Stimulated activated CD4-positive, alpha-beta T cell treated with anti-CD3 and anti-CD28 coated beads, Interleukin-4, amount 100 ng/mL, for 4 hours (primary cell): ENCODE measurements around the gene ANTXRL.
"Not testable (repeated sequence)": the region's sequence is repeated elsewhere in the genome, so short reads cannot be mapped to it uniquely, and the experiment has no call there.

ENCODE experiments used
- DNase-seq, 2 experiments: peaks; one replicate each; pipeline ENCODE4 v3.0.0-alpha.2; 2020

The ANTXRL gene

DNA sequence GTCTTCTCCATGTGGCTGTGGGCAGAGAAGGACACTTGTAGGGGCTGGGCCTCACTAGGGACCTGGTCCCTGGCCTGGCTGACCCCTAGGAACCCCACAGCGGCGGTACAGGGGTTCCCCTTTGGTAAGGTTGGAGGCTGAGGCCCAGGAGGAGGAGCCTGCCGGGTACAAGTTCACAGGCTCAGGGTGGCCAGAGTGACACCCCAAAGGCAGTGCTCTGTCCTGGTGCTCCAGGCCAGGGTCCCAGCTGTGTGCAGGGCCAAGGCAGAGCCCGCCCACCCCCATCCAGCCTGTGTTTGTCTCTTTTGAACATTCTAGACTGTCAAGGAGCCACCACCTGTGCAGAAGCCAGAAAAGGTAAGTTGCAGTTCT is 23.3 kb downstream of the ANTXRL start:
- DNase-seq = no peak

DNA sequence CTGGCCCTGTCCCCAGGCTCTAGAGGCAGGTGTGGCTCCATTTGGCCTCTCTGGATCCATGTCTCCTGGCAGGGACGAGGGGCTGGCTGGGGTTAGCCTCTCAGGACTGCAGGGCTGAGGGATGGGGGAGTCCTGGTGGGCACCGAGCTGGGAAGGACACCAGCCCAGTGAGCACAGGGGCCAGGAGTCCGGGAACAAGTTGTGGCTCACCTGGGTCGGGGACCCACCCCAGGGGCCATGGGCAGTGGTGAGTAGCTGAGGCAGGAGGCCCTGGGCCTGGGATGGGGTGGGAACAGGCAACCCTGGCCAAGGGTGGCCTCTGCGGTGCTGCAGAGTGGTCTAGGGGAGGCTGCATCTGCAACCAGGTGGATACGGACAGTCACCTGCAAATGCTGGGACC is 24.1 kb downstream of the ANTXRL start:
- no peak for DNase-seq

DNA sequence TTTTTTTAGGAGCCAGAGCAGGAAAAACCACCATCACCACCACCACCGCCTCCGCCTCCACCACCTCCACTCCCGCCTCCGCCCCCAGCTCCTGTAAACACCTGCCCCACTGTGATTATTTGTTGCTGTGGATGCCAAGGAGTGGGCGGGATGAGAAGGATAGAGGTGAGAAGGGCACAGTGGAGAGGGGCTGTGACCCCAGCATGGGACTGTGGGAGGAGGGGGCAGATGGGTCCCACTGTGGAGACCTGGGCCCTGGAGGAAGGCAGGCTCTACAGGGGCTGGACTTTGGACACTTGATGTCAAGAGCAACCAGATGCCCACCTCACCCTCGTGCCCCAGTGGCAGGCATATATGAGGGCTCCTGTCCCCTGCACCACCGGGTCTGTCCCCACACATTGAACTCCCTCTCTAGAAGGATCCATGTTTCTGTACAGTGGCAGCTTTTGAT is 24.7 kb downstream of the ANTXRL start:
- DNase-seq = no peak

DNA sequence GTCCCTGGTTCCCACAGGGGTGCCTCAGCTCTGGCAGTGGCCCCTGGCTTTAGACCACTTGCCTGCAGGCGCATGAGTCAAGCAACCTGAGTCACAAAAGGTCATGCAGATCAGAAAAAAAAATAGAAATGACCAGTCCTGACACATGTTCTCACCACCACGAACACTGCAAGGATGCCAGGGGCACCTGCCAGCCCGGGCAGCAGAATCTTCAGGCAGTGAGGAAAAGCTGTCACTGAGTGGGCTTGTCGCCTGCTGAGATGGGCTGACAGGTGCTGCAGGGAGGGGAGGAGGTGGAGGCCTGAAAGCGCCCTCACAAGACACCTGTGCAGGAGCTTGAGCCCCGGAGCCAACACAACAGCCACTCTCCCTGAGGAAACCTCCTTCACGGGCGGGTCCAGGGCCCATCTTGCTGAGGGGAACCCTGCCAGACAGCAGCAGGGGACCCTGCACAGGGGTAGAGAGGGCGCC is 25.2 kb downstream of the ANTXRL start:
- not testable (repeated sequence) for DNase-seq

DNA sequence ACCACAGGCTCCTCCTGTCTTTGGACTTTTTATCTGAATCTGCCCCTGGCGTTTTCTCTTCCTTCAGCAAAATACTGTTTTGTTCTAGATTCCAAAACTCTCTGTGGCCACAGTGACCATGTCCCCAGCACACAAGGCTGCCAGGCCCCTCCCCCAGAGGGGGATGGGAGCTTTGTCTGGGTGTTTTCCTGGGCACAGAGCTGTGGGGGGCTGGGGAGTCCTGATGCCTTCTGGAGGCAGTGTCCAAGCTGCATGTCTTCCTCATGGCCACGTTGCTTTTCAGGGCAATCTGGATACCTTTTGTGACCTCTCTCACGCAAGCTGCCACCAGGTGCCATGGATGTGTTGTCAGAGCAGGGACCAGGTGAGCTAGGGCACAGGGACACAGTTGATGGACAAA is 26.2 kb downstream of the ANTXRL start:
- no peak for DNase-seq

DNA sequence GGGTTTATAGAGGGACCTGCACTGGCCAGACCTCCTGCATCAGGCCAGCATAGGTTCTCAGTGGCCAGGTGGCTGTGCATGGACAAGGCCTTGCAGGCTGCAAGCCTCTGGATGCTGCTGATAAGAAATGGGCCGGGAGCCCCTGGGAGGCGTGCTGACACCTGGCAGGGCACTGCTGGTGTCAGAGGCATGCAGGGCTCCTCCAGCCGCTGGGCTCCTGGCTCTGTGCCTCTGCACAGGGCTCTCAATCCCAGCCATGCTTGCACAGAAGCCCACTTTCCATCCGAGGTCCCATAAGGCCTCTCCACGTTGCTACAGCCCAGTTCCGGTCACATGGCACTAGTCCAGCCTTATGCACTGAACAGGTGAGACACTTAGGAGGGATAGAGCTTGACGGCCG is 27.3 kb downstream of the ANTXRL start:
- DNase-seq = no peak

DNA sequence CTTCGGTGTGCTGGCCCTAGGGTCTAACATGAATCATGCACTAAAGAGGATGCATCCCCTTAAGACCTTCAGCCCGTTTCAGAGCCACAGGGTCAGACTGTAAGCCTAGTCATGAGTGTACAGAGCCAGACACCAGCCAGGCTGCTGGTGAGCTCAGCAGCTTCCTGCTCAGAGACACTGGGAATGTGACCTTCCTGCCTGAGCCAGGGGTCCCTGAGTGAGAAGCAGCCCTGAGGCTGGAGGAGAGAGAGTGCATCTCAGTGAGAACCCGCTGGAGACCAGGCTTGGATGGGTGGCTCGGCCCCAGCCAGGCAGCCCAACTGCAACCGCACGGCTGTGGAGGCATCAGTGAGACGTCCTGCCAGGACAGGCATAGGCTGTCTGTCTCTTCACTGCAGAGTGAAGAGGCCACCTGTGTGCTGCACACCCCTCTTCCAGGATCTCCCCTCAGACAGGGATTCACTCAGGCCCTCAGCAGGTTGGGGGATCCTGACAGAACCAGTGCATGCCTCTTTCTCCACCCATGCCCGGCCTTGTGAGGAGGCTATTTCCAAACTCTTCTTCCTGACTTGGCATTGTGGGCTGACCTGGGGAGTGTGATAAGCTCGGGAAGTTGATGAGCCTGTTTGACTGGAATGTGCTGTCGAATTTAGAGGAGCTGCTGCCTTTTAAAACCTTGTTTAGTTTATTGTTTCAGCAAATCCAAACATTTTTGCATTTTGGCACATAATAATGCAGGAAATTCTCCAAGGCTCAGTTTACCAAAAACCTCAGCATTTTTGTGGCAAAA is 28.5 kb downstream of the ANTXRL start:
- not testable (repeated sequence) for DNase-seq

DNA sequence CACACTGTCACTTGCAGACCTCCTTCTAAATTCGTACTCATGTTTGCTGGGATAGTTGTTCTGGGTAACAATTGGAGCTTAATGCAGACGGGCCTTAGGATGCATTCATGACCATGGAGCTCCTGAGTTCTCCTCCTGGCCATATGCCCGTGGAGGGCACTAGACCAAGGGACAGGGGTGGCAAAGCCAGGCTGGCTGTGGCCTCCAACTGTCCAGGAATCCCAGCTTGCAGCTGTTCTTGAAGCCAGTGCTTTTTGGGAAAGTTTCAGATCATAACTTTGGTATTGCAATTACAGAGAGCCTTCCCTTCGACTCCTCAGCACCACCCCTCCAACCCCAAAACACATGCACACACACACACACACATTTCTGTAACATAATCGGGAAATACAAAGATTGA is 30.6 kb downstream of the ANTXRL start:
- DNase-seq = no peak

DNA sequence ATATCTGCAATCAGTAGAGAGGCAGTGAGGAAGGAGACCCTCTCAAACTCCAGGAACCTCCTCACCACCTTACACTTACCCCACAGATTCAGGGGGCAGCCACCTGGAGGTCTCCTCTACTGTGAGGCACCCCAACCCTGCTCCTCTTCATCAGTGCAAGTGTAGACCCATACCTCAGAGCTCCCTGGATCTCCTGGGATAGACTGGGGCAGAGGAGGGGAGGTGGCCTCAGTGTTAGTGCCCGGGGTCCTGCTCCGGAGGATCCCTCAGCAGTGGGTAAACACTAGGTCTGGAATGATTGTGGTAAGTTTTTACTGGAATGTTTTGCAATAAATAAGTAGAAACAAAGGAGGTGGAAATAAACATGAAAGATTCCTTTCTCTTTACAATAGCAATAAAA is 31.1 kb downstream of the ANTXRL start:
- no peak for DNase-seq

DNA sequence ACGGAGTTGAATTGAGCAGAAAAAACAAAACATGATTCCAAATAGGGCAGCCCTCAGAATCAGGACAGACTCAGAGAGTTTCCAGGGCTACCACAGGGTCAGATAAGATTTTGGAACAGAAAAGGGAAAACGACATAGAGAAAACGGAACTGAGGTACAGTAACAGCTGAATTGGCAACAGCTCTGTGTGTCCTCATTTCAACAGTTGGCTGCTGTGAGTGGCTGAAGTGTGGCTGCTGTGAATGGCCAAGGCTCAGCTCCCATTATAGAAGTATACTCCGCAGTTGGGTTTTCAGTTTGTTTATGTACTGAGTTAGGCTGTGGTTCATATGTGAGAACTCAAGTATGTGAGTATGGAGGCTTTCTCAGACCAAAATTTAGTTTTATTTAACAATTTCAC is 32.0 kb downstream of the ANTXRL start:
- no peak for DNase-seq

DNA sequence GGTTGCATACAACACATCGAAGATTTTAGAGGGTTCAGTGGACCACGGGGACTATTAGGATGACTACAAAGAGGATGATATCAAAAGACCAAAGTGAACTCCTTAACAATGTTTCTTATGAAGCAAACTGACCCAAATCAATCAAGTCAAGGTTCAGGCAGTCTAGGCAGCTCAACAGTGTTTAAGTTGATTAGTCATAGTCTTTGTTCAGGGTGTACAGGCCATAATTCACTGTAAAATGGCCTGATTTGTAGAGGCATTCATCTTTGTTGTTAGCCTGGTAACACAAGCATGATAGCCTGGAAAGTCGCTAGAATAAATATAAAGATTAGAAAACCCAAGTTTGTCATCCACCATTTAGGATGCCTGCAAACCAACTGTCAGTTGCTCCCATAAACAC is 32.6 kb downstream of the ANTXRL start:
- DNase-seq = no peak

DNA sequence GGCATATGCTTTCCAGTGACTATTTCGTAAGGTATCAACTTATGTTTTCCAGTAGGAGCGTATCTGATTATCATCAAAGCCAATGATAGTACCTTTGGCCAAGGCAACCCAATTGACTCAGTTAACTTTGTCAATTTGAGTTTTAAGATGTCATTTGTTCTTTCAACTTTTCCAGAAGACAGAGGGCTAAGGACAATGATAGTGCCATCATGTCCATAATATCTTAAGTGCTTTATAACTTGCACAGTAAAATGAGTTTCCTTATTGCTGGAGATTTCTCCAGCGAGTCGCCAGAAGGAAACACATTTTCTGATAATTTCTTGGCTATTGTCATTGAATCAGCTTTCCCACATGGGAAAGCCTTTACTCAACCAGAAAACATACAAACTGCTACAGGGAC is 35.0 kb downstream of the ANTXRL start:
- DNase-seq = no peak

DNA sequence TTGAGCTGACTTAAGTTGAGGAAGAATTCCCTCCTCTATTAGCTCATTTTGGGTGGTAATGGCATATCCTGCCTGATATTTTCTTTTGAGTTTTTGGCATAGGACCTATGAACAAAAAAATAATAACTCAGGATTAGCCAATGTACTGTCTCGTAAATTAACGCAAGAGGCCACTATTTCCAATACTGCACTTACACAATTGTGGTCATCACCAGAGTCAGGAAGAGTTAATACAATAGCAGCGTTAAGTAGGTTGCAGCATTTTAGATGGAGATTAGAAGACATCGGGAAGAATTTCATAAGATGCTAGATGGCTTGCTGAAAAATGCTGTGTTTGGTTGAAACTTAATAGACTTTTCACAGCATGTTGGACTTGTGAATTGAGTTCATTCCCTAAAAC is 36.4 kb downstream of the ANTXRL start:
- DNase-seq = no peak

DNA sequence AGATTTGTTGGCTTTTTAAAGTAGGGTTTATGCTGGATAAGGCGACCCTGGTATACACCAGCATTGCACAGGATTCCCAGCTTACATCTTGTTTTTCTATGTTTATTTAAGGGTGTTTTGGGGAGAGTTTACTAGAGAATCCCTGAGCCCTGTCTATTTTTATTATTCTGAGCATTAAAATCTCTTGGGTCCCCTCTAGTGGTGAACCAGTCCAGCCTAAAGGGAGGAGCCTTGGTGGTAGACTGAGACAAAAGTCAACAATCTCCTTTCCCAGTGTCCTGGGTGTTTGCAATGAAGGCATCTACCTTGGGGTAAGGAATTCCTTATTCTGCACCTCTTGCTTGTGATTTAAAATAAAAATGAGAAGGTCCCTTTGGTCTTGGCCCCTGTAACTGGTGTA is 38.2 kb downstream of the ANTXRL start:
- no peak for DNase-seq

DNA sequence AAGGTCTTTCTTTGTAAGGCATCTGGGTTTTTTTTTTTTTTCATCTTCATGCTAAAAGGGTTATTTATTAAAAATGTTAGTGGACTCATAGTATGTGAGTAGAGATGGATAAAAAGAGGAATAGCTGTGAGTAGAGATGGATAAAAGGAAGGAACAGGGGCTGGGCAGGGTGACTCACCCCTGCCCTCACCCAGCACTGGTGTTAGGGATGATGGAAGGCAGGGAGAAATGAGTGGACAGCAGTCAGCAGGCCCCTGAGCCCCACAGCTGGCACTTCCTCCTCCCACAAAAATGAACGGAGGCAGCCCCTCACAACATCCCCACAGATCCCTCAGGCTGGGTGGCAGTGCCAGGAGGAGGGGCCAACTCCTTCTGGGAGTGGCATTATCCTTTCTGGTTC is 39.3 kb downstream of the ANTXRL start:
- no peak for DNase-seq

DNA sequence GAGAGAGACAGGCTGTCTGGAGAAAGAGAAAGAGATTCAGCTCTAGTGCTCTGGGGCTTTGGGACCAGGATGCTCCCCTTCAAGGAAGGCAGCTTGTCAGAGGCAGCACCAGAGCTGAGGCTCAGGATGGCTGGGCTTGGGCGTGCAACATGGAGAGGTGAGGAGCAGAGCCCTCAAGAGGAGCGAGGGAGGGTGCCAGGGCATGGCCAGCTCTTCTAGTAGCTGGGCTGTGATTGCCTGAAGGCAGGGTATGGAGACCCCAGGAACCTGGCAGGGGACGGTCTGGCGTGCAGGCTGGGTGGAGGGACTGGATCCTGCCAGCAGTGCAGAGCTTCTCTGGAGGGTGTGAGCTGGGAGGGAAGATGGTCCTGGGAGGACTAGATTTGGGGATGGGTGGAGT is 40.2 kb downstream of the ANTXRL start:
- DNase-seq = no peak

DNA sequence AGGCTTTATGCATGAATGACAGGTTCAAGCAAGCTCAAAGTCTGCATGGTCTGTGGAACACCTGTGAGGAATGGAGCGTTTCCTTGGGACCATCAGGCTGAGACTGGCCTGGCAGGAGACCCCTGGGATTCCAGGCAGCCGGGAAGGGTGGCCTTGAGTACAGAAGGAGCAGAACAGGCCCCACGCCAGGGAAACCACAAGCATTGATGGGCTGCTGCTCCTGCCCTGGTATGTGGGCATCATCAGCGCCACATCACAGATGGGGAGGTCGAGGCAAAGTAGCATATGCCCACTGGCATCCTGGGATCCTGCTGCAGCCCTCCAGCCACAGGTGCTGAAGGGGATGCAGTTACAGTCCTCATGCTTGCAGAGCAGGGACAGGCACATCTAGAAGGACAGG is 40.9 kb downstream of the ANTXRL start:
- DNase-seq = no peak

DNA sequence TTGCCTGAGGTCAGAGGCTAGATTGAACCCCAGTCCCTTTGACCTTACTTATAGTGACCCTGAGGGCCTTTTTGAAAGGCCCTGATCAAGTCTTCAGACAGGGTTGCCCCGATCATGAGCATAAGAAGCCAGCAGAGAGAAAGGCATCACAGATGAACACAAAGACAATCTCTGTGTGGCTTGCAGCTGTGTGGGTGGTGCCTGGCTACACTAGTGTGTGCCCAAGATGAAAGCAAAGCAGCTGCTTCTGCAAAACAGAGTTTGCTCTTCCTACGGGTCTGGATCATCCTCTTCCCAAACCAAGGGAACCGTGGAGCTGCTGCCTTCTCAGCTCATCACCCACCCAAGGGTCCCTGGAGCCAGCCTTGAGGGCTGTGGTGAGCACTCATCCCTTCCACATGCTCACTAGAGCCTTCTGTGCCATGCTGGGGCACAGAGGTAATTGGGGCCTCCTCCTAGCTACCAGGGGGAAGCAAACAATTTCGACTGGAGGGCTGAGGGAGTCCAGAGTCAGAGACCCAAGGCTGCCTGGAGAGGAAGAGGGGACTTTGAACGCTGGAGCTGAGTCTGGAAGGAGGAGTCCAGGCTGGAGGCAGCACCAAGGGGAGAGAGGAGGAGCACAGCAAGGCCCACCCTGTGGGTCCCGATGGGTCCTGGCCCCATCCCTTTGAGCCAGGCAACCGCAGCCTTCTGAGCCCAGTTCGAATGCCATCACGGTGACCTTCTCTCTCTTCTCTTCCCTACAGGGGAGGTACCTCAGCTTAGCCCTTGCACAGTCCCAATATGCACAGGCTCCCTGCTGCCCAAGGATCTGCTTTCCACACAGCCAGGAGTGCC is 42.3 kb downstream of the ANTXRL start:
- DNase-seq = no peak

DNA sequence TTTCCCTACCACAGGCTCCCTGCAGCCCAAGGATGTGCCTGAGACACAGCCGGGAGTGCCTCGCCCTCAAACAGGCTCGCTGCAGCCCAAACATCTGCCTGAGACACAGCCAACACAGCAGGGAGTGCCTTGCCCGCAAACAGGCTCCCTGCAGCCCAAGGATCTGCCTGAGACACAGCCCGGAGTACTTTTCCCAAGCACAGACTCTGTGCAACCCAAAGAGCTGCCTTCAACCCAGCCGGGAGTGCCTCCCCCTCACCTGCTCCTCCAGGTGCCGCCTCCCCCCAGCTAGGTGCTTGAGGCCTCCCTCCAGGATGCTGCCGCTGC is 42.9 kb downstream of the ANTXRL start:
- no peak for DNase-seq

DNA sequence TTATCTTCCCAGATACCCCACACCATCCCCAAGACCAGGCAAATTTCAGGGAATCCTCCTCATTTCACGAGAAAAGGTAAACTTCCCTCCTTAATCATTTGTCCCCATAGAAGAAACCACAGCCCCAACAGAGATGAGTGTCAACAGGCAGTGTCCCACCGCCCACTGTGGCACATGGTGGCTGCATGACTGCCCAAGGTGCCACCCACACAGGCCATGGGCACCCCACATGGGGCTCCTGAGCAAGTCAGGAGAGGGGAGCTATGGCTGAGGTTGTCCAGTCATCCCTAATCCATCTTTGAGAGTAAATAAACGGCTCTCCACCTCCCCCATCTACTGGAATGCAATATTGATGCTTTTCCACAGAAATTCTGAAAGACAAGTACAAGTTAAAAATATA is 44.1 kb downstream of the ANTXRL start:
- no peak for DNase-seq

DNA sequence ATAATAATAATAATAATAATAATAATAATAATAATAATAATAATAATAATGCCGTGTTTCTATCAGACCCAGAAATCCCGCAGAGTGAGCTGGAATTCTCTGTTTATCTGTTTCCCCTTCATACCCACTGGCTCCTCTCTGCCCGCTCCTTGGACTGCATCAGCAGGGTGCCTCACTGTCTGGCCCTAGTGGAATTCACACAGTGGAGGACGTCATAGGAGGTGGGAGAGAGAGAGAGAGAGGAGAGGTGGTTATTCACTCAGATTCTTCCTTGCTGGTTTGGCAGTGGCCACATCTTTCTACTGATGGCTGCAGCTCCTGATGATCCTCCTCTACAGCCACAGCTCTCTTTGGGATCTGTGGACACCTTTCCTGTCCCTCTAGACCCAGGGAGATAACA is 78.7 kb downstream of the ANTXRL start:
- DNase-seq = not testable (repeated sequence)

DNA sequence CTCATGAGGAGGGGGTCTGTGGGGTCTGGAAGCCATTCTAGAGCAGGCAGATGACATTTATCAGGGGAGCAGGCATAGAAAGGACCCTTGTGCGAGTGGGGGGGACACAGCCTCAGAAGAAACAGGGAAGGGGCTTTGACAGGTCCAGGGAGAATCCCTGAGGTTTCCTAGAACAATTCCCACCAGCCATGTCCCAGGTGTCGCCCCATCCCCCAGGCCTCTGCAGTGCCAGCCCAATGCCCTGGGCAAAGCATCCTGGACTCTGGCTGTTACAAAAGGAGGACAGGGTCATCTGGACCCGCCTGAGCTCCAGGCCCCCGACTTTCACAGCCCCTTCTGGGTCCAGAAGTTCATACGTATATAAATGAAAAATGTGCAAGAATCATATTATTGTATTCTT is 80.4 kb downstream of the ANTXRL start:
- DNase-seq = not testable (repeated sequence)

DNA sequence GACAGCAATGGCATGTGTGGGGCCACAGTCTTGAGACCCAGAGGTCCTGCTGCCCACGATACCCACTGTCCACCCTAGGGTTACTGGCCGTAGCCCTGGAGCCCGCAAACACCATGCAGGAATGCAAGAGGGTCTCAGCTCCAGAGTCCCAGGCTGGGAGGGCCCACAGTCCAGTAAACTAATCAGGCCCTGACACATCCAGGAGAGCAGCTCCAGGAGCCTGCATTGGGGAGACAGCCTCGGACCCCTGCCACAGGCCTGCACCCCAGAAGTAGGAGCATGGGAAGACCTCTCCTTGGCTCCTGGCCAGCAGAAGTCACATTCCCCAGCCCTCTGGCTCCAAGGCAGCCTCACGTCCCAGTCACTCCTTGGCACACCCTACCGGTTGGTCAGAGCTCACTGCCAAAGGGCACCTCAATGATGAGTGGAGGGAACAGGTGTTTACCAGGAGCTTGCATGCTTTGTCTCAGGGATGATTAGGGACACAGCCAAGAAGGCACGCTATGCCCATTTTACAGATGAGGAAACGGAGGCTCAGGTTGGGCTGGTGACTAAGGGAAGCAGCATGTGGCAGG is 81.0 kb downstream of the ANTXRL start:
- DNase-seq = not testable (repeated sequence)

DNA sequence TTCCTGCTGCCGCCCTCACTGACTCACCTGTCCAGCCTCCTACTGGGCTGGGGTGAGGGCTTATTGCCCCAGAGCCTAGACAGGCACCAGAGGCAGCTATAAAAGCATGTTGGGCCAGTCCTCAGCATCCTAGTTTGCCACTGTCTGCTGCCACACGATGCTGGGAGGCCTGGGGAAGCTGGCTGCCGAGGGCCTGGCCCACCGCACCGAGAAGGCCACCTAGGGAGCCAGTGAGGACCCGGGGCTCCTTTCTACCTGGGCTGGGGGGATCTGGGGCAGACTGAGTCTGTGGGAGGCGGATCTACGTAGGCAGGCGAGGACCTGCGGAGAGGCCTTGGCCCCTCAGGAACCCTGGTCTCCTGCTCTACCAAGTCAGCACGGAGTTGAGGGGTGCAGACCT is 82.2 kb downstream of the ANTXRL start:
- not testable (repeated sequence) for DNase-seq
